HG02678 (cell line): ENCODE measurements around the gene MFF.
"Not testable (repeated sequence)": the region's sequence is repeated elsewhere in the genome, so short reads cannot be mapped to it uniquely, and the experiment has no call there.

ENCODE experiments used
- ATAC-seq: cut with Tn5 transposase; IDR thresholded peaks from one replicate; pipeline ENCODE4 v1.9.1; 2021; ENCODE audit warnings: mild to moderate bottlenecking, moderate library complexity; ENCODE audit not compliant: unreplicated experiment

Gene MFF

DNA sequence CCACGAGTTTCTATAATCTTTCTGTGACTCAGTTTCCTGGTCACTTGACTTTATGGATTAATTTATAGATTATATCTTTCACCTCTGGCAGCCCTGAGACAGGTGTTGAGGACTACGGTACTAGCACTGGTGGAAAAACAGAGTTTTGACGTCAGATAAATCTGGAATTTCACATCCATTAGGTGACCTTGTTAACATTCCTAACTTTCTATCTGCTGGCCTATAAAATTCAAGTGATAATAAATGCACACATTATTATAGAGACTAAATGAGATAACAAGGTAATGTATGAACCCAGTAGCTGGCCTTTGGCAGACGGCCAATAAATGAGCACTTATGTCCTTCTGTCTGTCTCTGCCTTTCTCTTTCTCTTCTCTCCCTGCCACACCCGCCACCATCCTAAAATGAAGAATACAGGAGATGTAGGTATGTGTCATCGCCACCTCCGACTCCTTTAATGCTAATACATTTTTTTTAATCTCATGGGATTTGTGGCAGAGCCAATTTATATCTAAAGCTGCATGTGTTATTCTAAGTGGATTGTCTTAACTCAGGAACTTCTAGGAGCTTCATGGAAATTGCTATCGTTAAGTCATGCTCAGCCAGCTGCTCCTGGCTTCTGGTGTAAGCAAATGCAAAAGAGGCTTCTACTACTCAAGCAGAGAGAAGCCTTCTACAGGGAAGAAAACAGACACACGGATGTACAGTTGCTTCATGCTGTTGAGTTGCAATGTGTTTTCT, 51.8 kb downstream of the MFF start:
- ATAC-seq: no peak

DNA sequence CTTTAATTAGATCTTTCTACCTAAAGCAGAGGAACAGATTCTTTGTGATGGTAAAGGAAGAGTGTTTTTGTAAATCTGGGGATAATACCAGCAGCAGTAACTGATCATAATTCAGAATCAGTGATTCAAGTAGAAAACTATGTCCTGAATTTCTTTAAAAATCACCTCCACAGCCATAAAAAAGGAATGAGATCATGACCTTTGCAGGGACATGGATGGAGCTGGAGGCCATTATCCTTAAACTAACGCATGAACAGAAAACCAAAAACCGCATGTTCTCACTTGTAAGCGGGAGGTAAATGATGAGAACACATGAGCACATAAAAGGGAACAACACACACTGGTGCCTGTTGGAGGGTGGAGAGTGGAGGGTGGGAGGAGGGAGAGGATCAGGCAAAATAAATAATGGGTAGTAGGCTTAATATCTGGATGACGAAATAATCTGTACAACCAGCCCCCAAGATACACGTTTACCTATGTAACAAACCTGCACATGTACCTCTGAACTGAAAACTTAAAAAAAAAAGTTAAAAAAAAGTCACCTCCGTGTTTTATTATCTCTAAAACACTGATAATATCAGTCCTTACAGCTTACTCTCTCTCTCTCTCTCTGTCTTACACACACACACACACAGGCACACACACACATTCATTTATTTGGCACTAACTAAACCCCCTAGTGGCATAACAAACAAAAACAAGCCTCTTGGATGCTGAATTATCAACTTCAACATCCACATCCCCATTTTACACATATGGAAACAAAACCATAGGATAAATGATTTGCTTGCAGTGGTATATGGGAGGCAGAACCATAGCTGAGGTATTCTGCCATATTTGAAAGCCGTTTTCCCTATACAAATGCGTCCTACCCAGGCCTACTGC, 52.7 kb downstream of the MFF start:
- ATAC-seq: no peak

DNA sequence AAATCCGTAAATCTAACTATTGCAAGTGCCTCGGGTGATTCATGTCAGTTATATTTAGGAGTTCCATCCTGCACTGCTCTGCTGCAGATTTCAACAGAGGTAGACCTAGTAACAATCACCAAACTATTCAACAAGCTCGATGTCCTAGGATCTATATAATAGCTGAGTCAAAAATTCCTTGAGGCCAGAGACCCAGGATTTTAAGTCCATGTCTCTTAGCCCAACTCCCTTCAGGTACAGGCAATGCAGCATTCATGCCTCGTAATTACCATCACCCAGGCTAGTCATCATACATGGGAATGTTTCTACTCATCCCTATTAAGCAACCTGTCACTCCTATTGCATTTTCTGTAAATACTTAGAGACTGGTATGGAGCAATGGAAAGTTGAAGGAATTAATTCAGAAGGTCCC, 53.3 kb downstream of the MFF start:
- no peak for ATAC-seq

DNA sequence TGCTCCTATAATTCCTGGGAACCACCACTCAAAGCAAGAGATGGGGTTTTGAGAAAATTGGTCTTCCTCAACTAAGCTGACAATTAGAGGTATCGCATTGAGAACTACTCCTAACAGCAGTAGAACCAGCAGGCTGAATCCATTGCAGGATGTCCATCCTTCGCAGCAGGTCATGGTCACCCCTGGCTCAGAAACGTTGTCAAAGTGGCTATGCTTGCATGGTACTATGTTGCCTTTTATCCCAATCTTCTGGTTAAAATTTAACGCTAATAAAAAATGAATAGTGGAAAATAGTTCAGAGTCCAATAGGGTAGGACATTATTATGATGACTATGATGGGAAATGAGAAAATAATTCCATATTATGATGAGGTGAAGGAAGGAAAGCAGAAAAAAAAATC, 54.0 kb downstream of the MFF start, which contains the start of gene TM4SF20:
Gene TM4SF20 (minus strand): TSS at position 212 of the 400 bp plus-strand sequence. CDS start 38 bp downstream, at position 174.
- no peak for ATAC-seq

DNA sequence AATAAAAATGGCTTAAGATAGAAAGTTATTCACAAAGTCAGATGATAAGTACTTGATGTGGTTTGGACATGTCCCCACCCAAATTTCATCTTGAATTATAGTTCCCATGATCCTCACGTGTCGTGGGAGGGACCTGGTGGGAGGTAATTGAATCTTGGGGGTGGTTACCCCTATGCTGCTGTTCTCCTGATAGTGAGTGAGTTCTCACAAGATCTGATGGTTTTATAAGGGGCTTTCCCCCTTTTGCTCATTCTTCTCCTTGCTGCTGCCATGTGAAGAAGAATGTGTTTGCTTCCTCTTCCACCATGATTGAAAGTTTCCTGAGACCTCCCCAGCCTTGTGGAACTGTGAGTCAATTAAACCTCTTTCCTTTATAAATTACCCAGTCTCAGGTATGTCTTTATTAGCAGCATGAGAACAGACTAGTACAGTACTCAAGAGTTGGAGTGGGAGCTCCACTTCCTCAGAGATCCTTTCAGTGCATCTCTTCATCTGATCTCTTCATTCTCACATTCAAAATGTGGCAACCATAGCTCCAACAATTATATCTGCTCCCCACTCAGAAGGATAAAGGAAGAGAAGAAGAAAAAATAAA, 57.3 kb downstream of the MFF start:
- ATAC-seq: not testable (repeated sequence)

DNA sequence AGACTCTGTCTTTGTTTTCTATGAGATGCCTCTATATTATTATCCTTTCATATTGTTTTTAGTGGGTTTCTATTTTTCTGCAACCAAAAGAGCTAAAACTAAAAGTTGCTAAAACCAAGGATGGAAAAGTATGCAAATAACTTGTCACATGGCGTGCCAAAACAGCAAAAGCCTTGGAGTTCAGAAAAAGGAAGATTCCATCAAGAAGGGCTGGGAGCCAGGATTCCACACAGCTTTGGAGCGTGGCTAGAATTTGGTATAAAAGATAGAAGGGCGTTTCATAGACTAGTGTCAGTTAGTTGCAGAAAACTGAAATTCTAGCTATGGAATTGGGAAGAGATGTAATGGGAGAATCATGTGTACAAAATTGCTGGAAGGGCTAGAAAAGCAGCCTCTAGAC, 58.6 kb downstream of the MFF start:
- ATAC-seq: no peak

DNA sequence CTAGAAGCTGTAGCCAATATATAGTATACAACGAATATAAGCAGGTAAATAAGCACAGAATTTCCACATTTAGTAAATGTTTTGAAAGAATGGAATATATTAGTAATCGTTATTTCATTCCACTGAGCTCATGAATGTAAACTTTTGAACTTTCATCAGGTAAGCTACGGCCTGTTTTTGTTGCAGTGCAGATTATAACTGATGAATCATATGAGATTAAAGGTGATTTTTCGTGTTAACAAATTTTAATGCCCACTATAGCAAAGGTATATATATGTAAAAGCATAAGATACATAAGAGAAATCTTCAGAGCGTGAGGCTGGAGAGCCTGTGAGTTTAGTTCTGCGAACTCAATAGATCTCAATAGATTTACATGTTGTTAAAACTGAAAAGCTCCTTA, 61.6 kb downstream of the MFF start:
- no peak for ATAC-seq

DNA sequence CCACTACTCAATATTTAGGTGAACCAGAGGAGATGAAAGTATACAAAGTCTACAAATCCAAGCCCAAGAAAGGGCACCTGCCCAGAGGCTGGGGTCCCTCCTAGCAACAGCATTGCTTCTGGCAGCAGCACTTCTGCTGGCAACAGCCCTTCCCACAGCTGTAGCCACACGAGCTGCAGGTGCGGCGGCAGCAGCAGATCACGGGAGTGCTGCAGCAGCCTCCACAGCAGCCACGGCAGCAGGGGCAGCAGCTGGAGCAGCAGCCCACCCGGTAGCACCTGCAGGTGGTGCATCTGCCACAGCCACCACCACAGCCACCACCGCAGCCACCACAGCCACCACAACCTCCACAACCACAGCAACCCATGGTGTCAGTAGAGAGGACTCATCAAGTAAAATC, 62.5 kb downstream of the MFF start, which contains the start of gene SCYGR1:
Gene SCYGR1 (minus strand): TSS at position 367 of the 400 bp plus-strand sequence. CDS start 0 bp downstream, at position 367.
- not testable (repeated sequence) for ATAC-seq

DNA sequence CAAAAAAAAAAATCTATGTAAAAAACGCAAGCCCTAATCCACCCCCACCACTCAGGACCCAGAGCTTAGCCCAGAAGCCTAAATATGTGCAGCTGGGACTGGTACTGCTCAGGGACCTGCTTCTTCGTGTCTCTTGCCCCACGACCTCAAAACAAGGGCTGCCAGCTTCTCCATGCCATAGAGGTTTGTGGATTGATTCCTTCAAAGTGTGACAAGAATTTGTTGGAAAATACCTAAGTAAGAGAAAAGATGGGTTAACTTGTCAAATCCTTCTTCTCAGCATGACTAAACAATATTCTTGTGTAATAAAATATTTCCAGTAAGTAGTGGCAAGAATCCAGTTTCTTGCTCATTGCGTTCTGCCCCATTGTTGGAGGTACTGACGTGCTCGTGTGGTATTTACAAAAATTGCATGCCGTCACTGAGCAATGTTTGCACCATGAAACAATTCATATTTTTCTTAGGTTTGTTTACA, 63.5 kb downstream of the MFF start:
- ATAC-seq: no peak

DNA sequence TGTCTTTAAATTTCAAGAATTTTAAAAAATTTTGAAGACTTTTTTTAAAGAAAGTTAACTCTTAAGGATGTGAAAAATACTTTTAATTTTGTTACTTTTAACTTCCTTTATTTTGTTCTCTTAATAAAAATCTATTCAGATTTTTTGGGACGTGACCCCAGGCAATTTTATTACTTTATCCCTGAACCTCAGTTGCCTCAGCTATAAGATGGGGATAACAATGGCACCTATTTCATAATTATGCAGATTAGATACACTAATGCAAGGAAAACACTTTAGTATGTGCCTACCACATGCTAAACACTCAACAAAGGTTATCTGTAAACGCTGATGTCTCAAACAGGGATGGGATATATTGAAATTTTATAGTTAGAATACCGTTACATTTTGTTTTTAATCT, 64.2 kb downstream of the MFF start:
- no peak for ATAC-seq

DNA sequence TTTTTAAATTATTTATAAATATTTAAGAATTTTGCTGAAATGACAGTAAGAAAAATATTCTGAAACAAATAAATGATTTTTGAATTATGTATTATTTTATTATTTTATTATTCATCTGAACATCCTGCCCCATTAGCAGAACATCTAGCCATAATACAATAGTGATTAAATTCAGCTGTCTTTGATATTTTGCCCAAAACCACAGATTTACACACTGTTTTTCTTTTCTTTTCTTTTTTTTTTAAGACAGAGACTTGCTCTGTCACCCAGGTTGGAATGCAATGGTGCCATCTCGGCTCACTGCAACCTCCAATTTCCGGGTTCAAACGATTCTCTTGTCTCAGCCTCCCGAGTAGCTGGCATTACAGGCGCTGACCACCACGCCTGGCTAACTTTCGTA, 64.6 kb downstream of the MFF start:
- no peak for ATAC-seq

DNA sequence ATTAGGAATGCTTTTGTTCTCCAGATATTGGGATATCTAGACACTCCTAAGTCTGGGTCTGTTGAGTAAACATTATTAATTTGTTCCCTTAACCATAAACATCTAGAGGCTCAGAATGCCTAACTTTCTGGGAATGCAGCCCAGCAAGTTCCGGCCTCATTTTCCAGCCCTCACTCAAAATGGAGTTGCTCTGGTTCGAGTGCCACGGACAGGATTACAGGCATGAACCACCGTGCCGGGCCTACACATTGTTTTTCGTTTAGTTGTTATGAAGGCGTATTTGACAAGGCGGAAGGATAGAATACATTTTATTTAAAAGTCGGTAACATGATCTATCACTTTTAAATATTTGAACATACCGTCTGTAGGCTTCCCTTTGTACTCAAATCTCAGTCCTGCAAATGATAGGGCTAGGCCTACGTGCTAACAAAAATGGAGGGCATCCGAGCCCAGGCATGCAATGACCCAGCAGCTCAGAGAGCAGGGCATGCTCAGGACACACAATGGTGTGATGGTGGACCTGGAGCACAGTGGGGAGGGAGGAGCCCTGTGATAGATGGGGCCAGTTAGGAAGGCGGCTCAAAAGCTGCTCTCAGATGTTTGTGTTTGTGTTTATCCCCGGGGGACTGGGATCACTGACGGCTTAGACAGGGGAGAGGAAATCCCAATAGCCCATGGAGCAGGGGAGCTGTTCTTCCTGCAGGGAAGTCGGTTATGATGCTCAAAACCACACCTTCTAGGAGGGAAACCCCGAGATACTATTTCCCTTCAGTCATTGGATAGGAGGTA, 65.6 kb downstream of the MFF start:
- no peak for ATAC-seq

DNA sequence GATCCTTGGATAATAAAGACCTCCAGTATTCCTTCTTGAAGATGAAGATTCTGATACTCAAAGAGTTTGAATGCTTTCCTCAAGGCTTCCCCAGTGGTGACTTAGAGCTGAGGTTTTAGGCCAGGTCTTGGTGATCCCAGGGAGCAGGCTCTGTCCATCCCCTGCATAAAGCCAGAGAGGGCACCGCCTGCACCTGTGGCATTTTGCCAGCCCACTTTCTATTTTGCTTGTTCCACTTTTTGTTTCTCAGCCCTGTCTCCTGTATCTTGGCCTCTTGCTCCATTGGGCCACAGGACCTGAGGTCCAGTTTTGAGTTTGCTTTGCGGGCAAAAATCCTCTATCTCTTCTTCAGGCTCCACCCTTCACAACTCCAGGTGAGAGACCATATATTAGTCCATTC, 69.3 kb downstream of the MFF start:
- no peak for ATAC-seq

DNA sequence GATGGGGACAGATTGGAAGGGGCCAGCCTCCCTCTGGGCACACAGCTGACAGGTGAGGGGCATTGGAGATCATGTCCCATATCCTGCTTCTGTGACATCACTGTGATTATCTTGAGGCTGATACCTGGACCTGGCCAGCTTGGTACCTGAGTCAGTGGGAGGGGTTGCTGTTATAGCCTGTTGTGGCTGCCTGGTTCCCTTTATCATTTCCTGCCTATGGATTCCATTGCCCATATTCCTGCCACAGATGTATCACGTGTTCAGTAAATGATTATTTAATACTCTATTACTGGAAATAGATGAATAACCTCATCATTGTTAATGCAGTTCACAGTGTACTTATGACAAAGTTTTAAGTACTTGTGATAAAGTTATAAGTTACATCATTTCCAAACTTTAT, 70.5 kb downstream of the MFF start:
- no peak for ATAC-seq

DNA sequence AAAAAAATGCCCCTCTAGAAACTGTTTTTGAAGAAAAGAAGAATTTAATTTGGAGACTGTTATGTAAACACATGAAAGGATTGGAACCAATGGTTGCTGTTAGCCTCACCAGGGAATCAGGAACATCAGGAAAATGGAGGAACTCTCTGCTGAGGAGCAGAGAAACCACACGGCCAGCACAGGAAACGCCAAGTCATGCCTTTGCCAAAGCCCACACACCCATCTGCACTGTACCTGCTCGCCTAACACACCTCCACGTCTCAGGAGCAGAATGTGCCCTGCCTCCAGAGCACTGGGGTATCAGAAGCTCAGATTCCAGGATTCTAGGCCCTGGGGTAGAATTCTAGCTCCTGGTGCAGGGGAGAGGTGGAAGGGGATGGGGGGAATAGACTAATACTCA, 72.5 kb downstream of the MFF start:
- ATAC-seq: no peak

DNA sequence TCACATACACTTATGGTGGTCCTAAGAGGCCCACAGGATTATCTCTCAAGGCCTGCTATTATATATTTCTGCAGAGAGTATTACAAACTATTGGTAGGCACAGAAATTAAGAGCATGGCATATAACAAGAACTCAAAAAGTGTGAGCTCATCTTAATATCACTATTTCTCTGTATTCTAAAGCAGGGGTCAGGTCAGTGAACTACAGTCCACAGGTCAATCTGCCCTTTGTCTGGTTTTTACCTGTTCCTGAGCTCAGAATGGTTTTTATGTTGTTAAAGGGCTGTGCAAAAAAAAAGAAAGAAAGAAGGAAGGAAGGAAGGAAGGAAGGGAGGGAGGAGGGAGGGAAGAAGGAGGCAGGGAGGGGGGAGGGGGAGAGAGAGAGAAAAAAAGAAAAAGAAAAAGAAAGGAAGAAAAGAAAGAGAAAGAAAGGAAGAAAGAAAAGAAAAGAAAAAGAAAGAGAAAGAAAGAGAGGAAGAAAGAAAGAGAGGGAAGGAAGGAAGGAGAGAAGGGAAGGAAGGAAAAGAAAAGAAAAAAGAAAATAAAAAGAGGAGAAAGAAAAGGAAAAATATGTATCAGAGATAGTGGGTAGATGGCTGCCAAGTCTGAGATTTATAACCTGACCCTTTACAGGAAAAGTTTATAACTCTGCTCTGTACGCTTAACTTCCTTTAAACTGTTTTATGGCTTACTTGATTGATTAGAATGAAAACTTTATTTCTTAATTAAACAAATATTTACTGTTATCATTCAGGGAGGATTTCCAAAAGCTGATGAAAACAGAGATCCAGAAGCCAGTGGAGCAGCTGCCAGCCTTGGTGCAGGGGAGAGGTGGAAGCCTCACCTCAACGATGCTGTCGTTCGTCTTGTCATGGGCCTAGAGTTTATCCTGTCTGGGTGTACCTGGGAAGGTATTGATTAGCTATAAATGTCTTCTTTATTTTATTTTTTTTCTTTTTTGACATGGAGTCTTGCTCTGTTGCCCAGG, 73.9 kb downstream of the MFF start:
- no peak for ATAC-seq

DNA sequence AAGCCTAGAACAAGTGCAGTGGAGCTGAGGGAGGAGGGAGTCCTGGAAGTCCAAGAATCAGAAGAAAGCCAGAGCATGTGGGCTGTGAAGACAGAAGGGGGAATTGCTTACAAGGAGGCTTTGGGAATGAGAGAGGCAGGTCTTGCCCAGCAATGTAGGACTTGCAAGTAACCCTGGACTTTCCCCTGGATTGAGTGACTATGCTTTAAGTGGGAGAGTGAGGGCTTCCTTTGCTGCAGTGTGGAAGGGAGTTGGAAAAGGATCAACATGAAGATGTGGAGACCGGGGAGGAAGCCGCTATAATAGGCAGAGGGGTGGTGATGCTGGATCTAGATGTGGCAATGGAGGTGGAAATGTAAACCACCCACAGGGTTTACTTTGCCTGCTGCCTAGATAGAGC, 76.5 kb downstream of the MFF start:
- ATAC-seq: no peak

DNA sequence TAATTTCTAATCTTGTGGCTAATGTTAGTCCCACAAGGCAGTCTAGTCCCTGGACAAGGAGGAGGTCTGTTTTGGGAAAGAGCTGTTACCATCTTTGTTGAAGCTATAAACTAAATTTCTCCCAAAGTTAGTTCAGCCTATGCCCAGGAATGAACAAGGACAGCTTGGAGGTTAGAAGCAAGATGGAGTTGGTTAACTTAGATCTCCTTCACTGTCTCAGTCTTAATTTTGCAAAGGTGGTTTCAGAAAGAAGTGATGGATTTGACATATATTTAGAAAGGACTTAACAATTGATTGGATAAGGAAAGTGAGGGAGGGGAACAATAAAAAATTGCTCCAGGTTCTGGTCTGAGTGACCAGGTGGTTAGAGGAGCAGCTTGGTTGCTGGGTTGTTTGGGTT, 77.3 kb downstream of the MFF start:
- no peak for ATAC-seq

DNA sequence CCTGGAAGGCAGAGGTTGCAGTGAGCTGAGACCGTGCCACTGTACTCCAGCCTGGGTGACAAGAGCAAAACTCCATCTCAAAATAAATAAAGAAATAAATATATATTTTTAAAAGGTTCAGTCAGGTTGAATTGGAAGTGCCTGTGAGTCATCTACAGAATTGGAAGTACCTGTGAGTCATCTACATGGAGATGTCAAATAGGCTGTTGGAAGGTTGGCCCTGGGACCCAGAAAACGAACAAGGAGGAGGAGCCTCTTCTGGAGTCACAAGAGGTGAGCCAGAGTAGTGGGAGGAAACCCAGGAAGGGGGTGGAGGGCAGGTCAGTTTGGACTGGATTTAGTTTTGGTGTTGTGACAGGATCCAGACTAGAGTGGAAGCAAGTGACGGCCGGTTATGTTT, 77.9 kb downstream of the MFF start:
- ATAC-seq: no peak
